Pancreas (tissue), 10 donors: Measurements from ENCODE around the gene KCNQ1OT1. TPM values are rescaled to one million over a fixed set of nuclear protein-coding genes. Genes with fewer than 3 reads are reported as not detected.

Source experiments
- ATAC-seq, 4 donors: fragments of 200-7000 bp; cut with Tn5 transposase; one replicate each; pipeline versions ENCODE4 v1.8.0 to v1.9.1; 2020; ENCODE audit warnings: mild to moderate bottlenecking in 4 of 4, moderate library complexity in 4 of 4
- DNase-seq, 6 donors: peaks; one replicate each; pipeline ENCODE4 v3.0.0-alpha.2; 2020
- FAIRE-seq: peaks from 2 replicates; lab custom pipeline; 2012; peaks lifted over from hg19 to GRCh38; lab: Jason Lieb, UNC
- H3K27ac ChIP-seq, 4 donors: fragments of 200-600 bp; sonication (generic); 1 replicate in 3 of 4; 2 replicates in 1 of 4; pipeline versions ENCODE4 v1.5.0 to v1.8.0; 2020
- H3K27me3 ChIP-seq, 4 donors: fragments of 200-600 bp; one replicate each; pipeline ENCODE4 v1.8.0; 2021
- H3K36me3 ChIP-seq, 3 donors: fragments of 200-600 bp; sonication (generic) in 1 of 3; one replicate each; pipeline versions ENCODE4 v1.5.0 to v1.8.0; 2020 to 2021
- H3K4me1 ChIP-seq, 3 donors: fragments of 200-600 bp; one replicate each; pipeline ENCODE4 v1.8.0; 2021
- H3K4me3 ChIP-seq, 4 donors: fragments of 200-600 bp; sonication (generic) in 2 of 4; one replicate each; pipeline versions ENCODE4 v1.5.0 to v1.8.0; 2020 to 2021
- H3K9me3 ChIP-seq, 4 donors: fragments of 200-600 bp; one replicate each; pipeline ENCODE4 v1.8.0; 2021
- WGBS, 2 donors: extraction: QIAGEN DNeasy Blood & Tissue Kit; methylation state at CpG; one replicate each; pipeline ENCODE4 v1.1.7; 2013; 5-methylcytosine and 5-hydroxymethylcytosine counted together
- intact Hi-C, 3 donors: fragments of 100-400 bp; cut with DNase I; formaldehyde crosslinking; loops; one replicate each; pipeline versions ENCODE4 v1.11.1 to v1.14.2; 2022
- polyA plus RNA-seq, 2 donors: library from polyadenylated mRNA; stranded (reverse); fragments of 200-250 nt; gene quantifications; one replicate each; pipeline ENCODE4 v1.2.3, GENCODE V29; 2013
- total RNA-seq, 6 donors: library from RNA; stranded (reverse); fragmentation: NEBNext Ultra II Directional in 4 of 6; extraction: Animal tissue kit (Norgen Biotek cat#: 25700) in 4 of 6; gene quantifications; one replicate each; pipeline versions ENCODE4 v1.2.1 to v1.2.4, GENCODE V29; 2021 to 2023
- TF ChIP-seq, protein P1 (sequence below), 4 donors: fragments of 200-600 bp; sonication (generic) in 3 of 4; IDR thresholded peaks; one replicate each; pipeline versions ENCODE4 v1.5.0 to v1.8.0; 2021; ENCODE audit warnings: antibody characterized with exemption in 4 of 4
- donor health status: healthy with polysubstance abuse.
- donor health status: DM: no; HTN: no; CAD: no; lungs with moderate emphysema.
- donor health status: DM: no; HTN: no; CAD: no.
- donor health status: control.
- donor health status: control.
- donor health status: Bipolar disorder and iron deficiency.
- donor health status: DM: yes; HTN: yes; CAD: no.
- donor health status: DM: no; HTN: no; CAD: no.
- donor health status: DM: no; HTN: no; CAD: no.
- donor health status: DM: yes; HTN: yes; CAD: no.

KCNQ1OT1 gene
- total and polyA plus RNA-seq, 8 donors: 0.31 to 1.9 (median 1.4) TPM

DNA sequence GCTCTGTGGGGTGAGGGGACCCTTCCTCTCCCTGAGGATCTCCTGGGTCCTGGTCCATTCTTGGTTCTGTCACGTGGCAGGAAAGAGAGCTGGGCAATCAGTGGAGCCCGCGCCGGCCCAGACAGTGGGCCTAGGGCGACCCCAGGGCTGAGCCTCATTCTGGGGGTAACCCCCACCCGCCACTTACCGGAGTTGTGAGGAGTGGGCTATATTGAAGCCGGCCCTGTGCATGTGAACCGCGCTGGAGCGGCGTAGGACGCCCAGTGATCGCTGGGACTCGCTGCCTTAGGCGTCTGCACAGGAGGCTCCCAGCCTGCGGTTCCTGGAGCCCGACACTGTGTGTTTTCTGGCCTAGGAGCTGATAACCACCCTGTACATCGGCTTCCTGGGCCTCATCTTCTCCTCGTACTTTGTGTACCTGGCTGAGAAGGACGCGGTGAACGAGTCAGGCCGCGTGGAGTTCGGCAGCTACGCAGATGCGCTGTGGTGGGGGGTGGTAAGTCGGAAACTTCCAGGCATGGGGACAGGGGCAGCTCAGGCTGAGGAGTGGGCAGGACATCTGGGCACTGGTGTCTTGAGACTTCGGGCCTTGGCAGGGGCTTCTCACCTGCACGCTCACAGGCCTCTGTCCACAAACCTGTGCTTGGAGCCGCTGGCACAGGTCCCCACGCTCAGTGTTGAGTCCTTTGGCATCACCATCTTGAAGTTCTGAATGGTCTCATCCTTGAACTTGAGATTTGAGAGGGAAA is 127.1 kb downstream of the KCNQ1OT1 start:
- Histone ChIP-seq H3K9me3 (no peaks in the 10 kb centered on the region), H3K27me3 (no peaks in the 10 kb centered on the region), H3K4me1 (no peaks in the 10 kb centered on the region), H3K27ac (no peak overlapping the region), H3K4me3 (no peak overlapping the region), H3K36me3 (no peaks in the 10 kb centered on the region)
- WGBS, 2 donors: 95 to 97% methylated on average over 32 to 33 of the region's 33 CpGs
- intact Hi-C loops: no loop called here
- TF ChIP-seq, protein P1, sequence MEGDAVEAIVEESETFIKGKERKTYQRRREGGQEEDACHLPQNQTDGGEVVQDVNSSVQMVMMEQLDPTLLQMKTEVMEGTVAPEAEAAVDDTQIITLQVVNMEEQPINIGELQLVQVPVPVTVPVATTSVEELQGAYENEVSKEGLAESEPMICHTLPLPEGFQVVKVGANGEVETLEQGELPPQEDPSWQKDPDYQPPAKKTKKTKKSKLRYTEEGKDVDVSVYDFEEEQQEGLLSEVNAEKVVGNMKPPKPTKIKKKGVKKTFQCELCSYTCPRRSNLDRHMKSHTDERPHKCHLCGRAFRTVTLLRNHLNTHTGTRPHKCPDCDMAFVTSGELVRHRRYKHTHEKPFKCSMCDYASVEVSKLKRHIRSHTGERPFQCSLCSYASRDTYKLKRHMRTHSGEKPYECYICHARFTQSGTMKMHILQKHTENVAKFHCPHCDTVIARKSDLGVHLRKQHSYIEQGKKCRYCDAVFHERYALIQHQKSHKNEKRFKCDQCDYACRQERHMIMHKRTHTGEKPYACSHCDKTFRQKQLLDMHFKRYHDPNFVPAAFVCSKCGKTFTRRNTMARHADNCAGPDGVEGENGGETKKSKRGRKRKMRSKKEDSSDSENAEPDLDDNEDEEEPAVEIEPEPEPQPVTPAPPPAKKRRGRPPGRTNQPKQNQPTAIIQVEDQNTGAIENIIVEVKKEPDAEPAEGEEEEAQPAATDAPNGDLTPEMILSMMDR (IDR thresholded peaks at IDR 0.05): no peak
- FAIRE-seq (no peak), ATAC-seq (no peak), DNase-seq (peak in 3 of 6 donors; percentile 9 to 44 (median 44))

GRCh38 chr11:2571598-2572281 is 128.1 kb downstream of the KCNQ1OT1 start:
- ATAC-seq (no peak), DNase-seq (peak in 3 of 6 donors; percentile 14 to 71 (median 52)), FAIRE-seq (no peak)
- no peaks in the 10 kb centered on the region for H3K36me3 ChIP-seq
- no peaks in the 10 kb centered on the region for H3K9me3 ChIP-seq
- H3K4me3 ChIP-seq: no peak overlapping the region
- H3K4me1 ChIP-seq: no peaks in the 10 kb centered on the region
- H3K27ac ChIP-seq: no peak overlapping the region
- WGBS, 2 donors: 96 to 99% methylated on average over 22 to 23 of the region's 23 CpGs
- TF ChIP-seq, protein P1 (IDR thresholded peaks at IDR 0.05): no peak
- H3K27me3 ChIP-seq: no peaks in the 10 kb centered on the region
- intact Hi-C loops: no loop called here

DNA sequence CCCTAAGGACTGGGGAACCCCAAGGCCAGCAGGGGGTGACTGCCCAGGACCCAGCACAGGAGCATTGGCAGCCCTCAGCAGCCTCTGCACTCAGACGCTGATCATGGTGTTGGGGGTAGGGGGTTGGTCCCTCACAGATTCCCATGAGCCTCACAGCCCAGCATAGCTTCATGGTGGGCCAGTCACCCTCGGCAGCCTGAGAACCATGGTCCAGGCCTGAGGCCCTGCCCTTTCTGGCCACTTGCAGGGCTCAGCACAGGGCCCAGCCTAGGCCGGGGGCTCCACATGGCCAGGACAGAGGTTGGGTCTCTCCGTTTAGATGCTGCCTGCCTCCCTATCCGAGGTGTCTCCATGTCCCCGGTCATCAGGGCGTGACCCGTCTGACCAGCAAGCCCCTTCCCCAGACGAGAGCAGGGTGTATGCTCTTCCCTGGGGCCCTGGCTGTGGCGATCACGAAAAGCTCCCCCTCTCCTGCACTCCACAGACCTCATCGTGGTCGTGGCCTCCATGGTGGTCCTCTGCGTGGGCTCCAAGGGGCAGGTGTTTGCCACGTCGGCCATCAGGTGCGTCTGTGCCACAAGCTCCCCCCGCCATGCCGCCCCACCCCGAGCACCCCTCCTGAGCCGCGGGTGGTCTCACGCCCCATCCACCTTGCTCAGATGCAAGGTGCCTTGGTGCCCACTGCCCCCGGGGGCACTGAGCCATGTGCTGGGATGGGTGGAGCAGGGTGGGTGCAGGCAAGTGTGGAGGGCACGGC is 128.8 kb downstream of the KCNQ1OT1 start:
- no peak for ATAC-seq

DNA sequence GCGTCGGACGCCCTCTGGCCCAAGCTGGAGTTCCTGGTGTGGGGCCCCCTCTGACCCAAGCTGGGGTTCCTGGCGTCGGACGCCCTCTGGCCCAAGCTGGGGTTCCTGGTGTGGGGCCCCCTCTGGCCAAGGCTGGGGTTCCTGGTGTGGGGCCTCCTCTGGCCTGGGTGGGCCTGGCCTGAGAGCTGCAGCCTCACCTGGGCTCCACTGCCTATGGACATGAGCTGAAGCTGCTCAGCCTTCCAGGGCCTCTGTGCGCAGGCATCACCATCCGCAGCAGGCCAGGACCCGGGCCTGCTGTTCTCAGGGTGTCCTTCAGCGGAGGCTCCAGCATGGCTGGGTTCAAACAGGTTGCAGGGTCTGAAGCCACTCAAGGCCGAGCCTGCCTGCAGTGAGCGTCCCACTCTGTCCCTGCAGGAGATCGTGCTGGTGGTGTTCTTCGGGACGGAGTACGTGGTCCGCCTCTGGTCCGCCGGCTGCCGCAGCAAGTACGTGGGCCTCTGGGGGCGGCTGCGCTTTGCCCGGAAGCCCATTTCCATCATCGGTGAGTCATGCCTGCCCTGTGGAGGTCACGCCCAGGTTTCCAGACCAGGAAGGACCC is 129.5 kb downstream of the KCNQ1OT1 start:
- 98 to 99% methylated on average over 23 to 26 of the region's 26 CpGs for WGBS, 2 donors
- no peak overlapping the region for H3K4me3 ChIP-seq
- no peak for FAIRE-seq
- DNase-seq: peak in 2 of 6 donors; percentile 12 to 62
- H3K27me3 ChIP-seq: no peaks in the 10 kb centered on the region
- intact Hi-C loops: no loop called here
- H3K36me3 ChIP-seq: no peaks in the 10 kb centered on the region
- no peak overlapping the region for H3K27ac ChIP-seq
- no peaks in the 10 kb centered on the region for H3K4me1 ChIP-seq
- H3K9me3 ChIP-seq: no peaks in the 10 kb centered on the region
- TF ChIP-seq, protein P1 (IDR thresholded peaks at IDR 0.05): no peak
- ATAC-seq: no peak

More for the DNA sequence above, 128.8 kb downstream of the KCNQ1OT1 start:
- no peaks in the 10 kb centered on the region for H3K27me3 ChIP-seq
- TF ChIP-seq, protein P1 (IDR thresholded peaks at IDR 0.05): no peak
- DNase-seq (peak in 3 of 6 donors; percentile 18 to 68 (median 42)), FAIRE-seq (no peak)
- 94% methylated on average over 25 of the region's 25 CpGs for WGBS, 2 donors
- no peak overlapping the region for H3K27ac ChIP-seq
- no peaks in the 10 kb centered on the region for H3K4me1 ChIP-seq
- H3K36me3 ChIP-seq: no peaks in the 10 kb centered on the region
- intact Hi-C loops: no loop called here
- H3K4me3 ChIP-seq: no peak overlapping the region
- H3K9me3 ChIP-seq: no peaks in the 10 kb centered on the region
